ENCODE results near the gene CD8B2.

- TF ChIP-seq CTCF (IDR thresholded peaks at IDR 0.05; ENCODE audit: low read depth, low read length) (no peak), EZH2phosphoT487 (IDR thresholded peaks at IDR 0.05; ENCODE audit: low read depth) (no peak)
Observed at GRCh38 chr2:106536490-106536889, 49.3 kb downstream of the CD8B2 start.

Data from OCI-LY3 (cell line).